IPS-NIHi7 (cell line): ENCODE data around the gene ZNF79.

ENCODE experiments used
- DNase-seq: peaks from one replicate; pipeline ENCODE4 v3.0.0; 2012; ENCODE audit warnings: mixed read lengths; ENCODE audit errors: extremely low spot score

Gene ZNF79

DNA sequence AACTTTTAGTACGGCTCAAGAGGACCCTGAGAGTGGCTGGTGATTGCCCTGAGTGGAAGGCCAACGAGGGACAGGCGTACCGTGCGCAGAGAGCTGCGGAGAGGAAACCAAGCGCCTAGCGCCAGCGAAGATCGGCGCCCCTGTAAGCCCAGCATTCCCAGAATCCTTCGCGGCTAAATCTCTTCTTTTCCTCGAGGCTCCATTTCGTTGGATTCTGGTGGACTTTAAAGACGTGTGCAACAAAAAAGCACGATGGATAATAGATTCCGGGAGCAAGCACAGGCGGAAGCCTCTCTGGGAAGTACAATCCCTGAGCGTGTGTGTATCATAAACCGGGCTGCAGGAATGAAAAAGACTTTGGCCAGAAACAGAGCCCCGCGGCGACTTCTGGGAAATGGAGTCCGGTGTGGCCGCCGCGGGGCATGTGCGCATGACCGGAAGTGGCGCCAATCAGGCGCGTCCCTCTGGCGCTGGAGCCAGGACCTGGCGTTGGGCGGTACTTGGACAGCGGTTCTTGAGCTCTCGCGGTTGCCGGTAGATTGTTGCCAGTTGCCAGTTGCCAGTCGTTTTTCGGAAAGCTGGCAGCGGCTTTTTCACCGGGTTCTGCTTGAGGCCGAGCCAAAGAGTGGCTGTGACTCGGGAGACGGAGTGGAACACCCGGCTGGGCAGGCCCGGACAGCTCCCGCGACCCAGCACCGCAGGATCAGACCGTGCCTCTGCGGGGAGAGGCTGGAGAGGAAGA, at the start of gene ZNF79:
ZNF79 (plus strand) TSS at position 449 of the 742 bp plus-strand sequence. CDS start 406 bp downstream, outside the sequence.
- DNase-seq: peak; percentile 98

- no peak for DNase-seq
Measured at GRCh38 chr9:127380479-127380878, 43.7 kb upstream of the ZNF79 start.

DNA sequence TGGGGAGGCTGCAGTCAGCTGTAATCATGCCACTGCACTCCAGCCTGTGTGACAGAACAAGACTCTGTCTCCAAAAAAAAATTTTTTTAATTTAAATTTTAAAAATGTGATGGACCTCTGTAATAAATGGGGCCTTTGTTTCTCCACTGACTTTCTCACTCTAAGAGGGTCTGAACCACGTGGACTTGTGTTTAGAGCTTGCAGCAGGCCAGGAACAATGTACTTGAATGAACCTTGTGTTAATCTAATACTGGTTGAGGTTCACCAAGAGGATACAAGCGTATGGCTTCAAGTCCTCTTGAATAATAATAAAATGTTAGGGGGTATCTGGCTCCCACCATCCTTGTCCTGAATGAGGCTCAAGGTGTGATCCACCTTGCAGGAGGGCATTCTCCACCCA, 41.6 kb upstream of the ZNF79 start:
- no peak for DNase-seq

- no peak for DNase-seq
Measured at GRCh38 chr9:127384016-127384730, 40.0 kb upstream of the ZNF79 start.

DNA sequence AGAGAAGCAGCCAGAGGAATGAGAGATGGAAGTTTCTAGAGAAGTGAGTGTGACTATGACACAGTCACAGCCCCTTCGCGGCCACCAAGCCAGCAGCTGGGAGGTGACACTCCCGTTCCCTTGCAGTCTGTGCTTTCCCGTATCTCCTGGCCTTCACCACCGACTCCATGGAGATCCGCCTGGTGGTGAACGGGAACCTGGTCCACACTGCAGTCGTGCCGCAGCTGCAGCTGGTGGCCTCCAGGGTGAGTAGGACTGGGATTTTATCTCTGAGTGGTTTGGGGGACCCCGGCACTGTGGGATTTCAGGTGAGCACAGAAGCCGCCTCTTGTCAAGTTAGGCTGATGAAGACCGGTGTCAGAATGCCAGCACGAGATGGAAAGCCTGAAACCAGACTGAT, 39.3 kb upstream of the ZNF79 start:
- peak; percentile 47 for DNase-seq

DNA sequence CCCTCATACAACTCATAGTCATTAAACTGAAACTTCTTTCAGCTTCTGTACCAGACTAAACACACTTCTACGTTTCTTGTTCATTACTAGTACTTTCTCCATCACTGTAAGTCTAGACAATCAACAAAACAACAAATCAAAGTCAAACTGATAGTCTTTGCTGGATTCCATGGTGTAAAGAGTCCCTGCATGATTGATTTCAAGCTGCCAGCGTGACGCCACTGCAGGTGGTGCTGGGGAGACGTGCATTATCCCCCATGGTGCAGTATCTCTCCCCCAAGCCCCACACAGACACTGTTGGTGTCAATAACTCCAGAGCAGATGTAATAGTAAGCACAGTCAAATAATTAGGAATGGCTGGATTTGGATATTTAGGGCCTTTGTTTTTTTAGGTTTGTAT, 37.9 kb upstream of the ZNF79 start:
- DNase-seq: no peak

- no peak for DNase-seq
Measured at GRCh38 chr9:127386981-127387380, 37.2 kb upstream of the ZNF79 start.

DNA sequence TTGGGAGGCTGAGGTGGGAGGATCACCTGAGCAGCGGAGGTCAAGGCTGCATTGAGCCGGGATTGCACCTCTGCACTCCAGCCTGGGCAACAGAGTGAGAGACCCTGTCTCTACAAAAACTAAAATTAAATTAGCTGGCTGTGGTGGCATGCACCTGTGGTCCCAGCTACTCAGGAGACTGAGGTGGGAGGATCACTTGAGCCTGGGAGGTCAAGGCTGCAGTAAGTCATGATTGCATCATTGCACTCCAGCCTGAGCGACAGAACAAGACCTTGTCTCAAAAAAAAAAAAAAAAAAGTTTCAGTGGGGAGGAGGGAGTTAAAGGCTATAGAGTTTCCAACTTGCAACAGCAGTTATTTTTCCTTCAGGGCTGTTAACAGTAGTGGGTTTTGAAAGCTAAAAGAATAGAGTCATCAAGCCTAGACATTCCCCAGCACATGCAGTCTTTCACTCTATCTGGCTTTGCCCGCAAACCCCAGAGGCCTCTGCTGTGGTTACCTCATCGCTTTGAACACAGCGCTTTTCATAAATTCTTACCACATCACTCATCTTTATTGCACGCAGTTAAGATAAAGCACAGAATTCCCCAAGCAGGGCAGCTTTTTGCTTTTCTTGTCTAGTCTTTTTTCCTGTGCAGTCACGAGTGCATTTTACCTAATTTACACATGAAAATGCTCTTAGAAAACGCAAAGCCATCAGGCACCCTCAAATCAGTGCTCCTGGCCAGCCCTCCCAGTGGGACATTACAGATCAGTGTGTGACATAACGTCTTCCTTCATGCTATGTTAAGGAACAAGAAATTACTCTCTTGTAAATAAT, 35.9 kb upstream of the ZNF79 start:
- no peak for DNase-seq

DNA sequence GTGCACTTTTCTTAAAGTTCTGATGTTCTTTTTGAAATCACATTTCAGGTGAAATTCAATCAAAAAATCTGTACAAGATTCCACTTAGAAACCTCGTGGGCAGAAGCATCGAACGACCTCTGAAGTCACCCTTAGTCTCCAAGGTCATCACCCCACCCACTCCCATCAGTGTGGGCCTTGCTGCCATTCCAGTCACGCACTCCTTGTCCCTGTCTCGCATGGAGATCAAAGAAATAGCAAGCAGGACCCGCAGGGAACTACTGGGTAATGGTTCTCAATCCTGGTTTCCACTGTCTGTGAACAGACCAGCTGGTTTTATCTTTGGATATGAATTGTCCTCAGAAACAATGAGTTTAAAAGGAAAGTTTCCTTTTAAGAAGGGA, 35.3 kb upstream of the ZNF79 start:
- DNase-seq: no peak

DNA sequence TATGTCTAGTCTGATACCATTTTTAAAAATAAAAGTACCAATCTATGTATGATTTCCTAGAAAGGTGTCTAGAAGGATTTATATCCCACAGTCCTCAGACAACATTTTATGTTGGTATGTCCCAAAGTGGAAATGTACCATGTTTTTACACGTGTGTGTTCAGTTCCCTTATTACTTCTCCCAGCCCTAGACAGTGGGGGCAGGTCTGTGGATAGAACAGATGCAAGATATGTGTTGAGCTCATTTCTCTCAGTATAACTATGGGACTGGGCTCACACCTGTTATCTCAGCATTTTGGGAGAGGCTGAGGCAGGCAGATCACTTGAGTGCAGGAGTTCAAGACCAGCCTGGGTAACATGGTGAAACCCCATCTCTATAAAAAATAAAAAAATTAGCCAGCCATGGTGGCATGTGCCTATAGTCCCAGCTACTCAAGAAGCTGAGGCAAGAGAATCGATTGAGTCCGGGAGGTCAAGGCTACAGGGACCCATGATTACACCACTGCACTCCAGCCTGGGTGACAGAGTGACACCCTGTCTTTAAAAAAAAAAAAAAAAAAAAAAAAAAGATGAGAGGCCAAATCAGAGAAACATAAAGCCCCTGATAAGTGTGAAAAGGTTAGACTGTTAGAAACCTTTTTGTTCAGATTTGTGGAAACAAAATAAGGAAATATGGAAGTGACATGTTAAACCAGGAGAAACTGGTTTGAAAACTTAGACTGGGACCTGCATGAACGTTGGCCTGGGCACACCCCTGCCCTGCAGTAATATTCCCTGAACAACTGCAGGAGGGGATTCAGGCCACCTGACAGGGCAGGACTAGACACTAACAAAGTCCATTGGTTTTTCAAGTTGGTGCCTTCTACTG, 34.6 kb upstream of the ZNF79 start:
- DNase-seq: no peak

GRCh38 chr9:127390248-127390545, 34.0 kb upstream of the ZNF79 start:
- DNase-seq: no peak

- DNase-seq: no peak
Measured at GRCh38 chr9:127390563-127390962, 33.6 kb upstream of the ZNF79 start.

- no peak for DNase-seq
Measured at GRCh38 chr9:127392166-127392565, 32.0 kb upstream of the ZNF79 start.

DNA sequence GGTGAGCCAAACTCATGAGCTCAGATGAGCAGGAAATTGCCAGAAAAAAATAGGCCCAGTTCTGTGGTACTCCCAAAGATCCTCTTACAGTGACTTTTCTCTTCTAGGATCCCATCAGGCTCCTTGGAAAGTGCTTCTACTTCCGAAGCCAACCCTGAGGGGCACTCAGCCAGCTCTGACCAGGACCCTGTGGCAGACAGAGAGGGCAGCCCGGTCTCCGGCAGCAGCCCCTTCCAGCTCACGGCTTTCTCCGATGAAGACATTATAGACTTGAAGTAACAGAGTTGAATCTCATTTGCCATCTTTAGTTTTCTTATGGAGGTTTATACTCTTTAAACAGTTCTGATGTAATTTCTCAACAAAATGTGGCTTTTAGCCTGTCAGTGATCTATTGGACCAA, 31.2 kb upstream of the ZNF79 start:
- no peak for DNase-seq

GRCh38 chr9:127393645-127394044, 30.5 kb upstream of the ZNF79 start:
- DNase-seq: no peak

DNA sequence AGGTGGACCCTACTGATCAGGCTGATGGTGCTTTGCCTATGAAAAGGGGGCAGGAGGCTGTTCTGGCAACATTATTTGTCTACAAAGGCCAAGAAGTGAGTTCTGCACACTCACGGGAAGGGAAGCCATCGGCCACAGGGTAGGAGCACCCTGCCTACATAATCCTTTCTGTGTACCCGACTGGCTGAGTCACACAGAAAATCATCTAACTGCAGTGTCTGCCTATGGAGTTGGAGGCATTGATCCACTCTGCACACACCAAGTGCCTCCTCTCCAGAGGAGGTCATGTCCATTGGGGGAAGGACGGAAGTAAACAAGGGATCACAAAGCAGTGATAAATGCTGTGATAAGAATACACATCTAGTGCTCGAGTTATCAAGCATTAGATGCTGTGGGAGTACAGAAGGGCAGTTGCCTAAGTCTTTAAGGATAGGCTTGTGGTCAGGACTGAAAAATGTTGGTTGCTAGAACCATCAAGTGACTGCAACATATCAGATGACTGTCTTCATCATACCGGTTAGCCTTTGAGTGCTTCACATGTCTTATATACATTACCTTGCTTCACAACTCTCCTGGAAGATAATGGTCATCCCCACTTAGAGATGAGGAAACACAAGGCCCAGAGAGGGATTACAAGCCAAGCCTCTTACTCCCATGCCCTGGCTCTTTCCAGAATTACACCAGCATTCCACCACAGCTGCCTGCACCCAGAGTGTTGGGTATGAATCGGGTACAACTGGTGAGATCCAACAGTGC, 28.5 kb upstream of the ZNF79 start:
- no peak for DNase-seq

DNA sequence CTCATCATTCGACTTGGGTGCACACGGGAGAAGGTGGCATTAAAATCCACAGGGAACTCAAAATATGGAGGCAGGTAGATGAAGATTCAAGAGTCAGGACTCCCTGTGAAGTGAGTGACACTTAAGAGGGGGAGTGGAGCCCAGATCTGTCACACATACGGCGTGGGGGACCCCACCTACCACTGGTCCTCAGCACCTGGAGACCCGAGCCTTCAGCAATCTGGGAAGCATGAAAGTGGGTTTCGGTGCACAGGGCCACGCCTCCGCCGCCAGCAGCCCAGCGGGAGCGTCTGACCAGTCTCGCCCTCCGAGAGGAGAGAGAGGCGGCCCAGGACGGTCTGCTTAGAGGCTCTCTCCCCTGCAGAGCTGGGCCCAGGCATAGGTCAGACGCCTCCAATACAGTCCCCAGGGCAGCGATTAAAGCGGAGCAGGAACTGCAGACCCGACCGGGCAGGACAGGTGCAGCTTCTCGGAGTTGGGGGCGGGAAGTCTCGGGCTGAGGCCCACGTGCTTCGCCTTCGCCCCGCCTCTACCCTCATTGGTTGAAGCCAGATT, 27.9 kb upstream of the ZNF79 start:
- no peak for DNase-seq

DNA sequence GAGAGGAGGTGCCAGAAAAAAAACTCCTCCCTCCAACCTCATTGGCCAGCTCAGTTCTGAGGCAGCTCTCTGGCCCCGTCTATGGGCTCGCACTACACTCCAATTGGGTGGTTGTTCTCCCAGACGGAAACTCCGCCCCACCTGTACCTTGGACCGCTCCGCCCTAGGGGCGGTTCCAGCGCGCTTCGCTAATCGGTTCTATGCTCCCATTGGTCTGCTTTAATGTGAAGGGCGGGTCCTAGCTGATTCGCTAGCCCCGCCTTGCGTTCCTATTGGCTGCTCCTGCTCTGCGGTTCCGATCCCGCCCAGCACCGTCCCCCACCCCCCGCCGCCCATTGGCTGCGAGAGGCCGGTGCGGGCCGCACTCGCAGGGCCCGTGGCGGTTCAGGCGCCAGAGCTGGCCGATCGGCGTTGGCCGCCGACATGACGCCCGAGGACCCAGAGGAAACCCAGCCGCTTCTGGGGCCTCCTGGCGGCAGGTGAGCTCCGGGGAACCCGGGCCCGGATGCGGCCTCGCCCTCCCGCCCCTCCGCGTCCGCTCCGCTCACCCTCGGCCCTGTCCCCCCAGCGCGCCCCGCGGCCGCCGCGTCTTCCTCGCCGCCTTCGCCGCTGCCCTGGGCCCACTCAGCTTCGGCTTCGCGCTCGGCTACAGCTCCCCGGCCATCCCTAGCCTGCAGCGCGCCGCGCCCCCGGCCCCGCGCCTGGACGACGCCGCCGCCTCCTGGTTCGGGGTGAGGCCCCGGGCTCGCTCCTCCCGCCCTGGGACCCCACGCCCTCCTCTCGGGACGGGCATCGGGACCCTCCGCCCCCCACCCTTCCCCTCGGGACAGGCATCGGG, 27.2 kb upstream of the ZNF79 start, which contains the start of gene SLC2A8:
SLC2A8 (plus strand) TSS at position 362 of the 838 bp plus-strand sequence; CDS start at position 424, 62 bp downstream.
- peak; percentile 98 for DNase-seq

DNA sequence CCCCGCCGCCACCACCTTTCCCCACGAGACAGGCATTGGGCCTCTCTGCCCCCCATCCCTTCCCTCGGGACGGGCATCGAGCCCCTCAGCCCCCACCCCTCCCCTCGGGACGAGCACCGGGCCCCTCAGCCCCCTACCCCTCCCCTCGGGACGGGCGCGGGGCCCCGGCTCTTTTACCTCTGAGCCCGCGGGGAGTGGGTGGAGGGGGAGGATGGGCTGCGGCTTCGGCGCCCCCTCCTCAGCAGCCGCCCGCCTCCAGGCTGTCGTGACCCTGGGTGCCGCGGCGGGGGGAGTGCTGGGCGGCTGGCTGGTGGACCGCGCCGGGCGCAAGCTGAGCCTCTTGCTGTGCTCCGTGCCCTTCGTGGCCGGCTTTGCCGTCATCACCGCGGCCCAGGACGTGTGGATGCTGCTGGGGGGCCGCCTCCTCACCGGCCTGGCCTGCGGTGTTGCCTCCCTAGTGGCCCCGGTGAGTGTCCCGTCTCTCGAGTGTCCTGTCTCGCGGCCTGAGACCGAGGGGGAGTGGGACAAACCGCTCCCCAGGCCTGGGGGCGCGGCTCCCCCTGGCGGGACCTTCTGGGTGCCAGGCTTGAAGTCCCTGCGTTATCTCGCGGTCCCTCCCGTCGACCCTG, 26.4 kb upstream of the ZNF79 start:
- DNase-seq: peak; percentile 41
